Brain microvascular endothelial cell (primary cell): ENCODE results near the gene LRRC75B.

Experiments used
- DNase-seq: peaks from one replicate; pipeline ENCODE4 v3.0.0-alpha.2; 2020
- H3K27ac ChIP-seq: fragments of 250-450 bp; sonication (Bioruptor Pico); 2 replicates; pipeline ENCODE4 v1.5.1; 2020; ENCODE audit warnings: mild to moderate bottlenecking, moderate library complexity
- H3K27me3 ChIP-seq: fragments of 250-450 bp; sonication (Bioruptor Pico); replicated peaks from 2 replicates; pipeline ENCODE4 v1.5.1; 2020; ENCODE audit warnings: mild to moderate bottlenecking
- H3K36me3 ChIP-seq: fragments of 250-450 bp; sonication (Bioruptor Pico); replicated peaks from 2 replicates; pipeline ENCODE4 v1.5.1; 2020; ENCODE audit warnings: mild to moderate bottlenecking
- H3K4me3 ChIP-seq: 2 replicates; pipeline ENCODE4 v1.5.1; 2011; ENCODE audit warnings: low read depth, mild to moderate bottlenecking, control low read depth, low read length, moderate library complexity
- in situ Hi-C: cut with HindIII; loops from 2 replicates; pipeline ENCODE4 v1.10.0; 2017; ENCODE audit warnings: low sequenced_read_pairs, low pct_ligation_motif_present
- TF ChIP-seq, protein P1 (sequence below): IDR thresholded peaks from 2 replicates; pipeline ENCODE4 v1.5.1; 2011; ENCODE audit warnings: low read depth, mild to moderate bottlenecking, moderate library complexity, low read length, control low read depth, inconsistent platforms; ENCODE audit errors: missing control alignments

Gene LRRC75B

DNA sequence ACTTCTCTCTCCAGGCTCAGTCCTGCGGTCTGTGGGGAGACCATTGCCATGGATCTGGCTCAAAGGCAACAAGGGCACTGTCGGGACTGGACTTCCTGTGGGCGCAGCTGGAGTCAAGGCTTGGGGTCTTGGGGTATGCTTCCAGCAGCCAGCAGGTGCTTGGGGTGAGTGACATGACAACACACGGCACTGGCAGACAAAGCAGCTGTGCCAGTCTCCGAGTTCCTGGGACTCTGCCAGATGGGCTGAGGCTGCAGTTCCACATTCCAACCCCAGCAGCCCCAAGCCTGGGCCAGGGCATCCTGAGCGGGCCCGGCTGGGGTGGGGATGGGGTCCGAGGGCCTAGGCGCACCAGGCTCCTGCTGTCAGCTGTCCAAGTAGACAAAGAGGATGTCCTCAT, 50.2 kb downstream of the LRRC75B start:
- no peak for DNase-seq
- no peaks in the 10 kb centered on the region for H3K27me3 ChIP-seq
- peaks cover 59% of the 10 kb centered on the region for H3K36me3 ChIP-seq
- no peak overlapping the region for H3K4me3 ChIP-seq
- in situ Hi-C loops = no loop called here
- H3K27ac ChIP-seq = no peak overlapping the region
- TF ChIP-seq, protein P1, sequence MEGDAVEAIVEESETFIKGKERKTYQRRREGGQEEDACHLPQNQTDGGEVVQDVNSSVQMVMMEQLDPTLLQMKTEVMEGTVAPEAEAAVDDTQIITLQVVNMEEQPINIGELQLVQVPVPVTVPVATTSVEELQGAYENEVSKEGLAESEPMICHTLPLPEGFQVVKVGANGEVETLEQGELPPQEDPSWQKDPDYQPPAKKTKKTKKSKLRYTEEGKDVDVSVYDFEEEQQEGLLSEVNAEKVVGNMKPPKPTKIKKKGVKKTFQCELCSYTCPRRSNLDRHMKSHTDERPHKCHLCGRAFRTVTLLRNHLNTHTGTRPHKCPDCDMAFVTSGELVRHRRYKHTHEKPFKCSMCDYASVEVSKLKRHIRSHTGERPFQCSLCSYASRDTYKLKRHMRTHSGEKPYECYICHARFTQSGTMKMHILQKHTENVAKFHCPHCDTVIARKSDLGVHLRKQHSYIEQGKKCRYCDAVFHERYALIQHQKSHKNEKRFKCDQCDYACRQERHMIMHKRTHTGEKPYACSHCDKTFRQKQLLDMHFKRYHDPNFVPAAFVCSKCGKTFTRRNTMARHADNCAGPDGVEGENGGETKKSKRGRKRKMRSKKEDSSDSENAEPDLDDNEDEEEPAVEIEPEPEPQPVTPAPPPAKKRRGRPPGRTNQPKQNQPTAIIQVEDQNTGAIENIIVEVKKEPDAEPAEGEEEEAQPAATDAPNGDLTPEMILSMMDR = no peak

DNA sequence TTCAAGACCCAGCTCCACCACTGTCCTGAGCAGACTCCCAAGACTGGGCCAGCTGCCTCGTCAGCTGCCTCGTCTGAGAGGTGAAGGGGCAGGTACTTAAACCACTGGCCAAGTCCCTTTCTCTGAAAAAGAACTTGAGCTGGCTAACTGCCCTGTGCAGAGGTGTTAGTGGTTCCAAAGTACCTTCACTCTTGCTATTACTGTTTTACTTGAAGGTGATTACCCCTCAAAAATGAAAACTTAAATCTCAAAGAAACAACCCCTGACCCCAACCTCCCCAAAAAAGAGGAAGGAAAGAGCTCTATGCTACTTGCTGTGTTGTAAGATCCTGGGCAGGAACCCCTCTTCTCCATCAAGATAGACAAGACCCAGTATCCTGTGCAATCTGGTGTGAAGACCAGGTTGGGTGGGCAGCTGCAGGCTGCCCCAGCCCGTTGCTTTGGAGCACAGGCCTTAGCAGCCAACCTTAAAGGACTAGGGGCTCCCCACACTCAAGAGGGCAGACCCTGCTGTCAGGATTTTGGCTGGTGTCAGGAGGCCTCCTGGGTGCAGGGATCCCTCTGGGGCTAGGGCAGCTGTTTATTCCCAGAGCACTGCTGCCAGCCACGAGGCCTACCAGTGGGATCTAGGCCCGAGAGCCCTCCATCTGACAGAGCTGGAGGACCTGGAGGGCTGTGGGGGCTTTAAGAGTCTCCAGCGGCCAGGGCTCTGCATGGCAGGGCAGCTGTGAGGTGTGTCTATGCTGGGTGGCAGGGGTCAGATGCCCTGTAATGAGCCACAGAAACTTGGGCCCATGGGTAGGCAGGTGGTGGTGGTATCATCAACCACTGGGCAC, 51.0 kb downstream of the LRRC75B start:
- TF ChIP-seq, protein P1 = no peak
- in situ Hi-C loops = no loop called here
- Histone ChIP-seq H3K27ac (no peak overlapping the region), H3K27me3 (no peaks in the 10 kb centered on the region), H3K36me3 (peaks cover 51% of the 10 kb centered on the region), H3K4me3 (no peak overlapping the region)
- DNase-seq = no peak

DNA sequence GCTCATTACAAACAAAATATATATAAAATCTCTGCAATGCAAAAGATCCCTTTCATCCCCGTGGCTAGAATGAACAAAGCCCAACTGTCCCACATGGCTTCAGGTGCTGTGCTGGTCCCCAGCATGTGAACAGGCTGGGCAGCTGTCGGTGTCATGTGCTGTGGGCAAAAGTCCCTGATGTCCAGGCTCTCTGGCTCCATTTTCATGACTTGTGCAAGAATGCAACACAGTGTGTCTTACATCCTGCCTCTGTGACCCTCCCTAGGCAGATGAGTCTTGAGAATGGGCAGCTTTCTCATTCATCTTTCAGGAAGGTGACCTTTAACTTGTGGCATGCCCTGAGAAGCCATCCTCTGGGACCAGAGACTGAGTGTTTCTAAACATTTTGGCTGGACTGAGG, 52.4 kb downstream of the LRRC75B start:
- no peak for DNase-seq
- H3K27me3 ChIP-seq = no peaks in the 10 kb centered on the region
- TF ChIP-seq, protein P1 = no peak
- in situ Hi-C loops = no loop called here
- no peak overlapping the region for H3K27ac ChIP-seq
- no peak overlapping the region for H3K4me3 ChIP-seq
- H3K36me3 ChIP-seq = peaks cover 43% of the 10 kb centered on the region

DNA sequence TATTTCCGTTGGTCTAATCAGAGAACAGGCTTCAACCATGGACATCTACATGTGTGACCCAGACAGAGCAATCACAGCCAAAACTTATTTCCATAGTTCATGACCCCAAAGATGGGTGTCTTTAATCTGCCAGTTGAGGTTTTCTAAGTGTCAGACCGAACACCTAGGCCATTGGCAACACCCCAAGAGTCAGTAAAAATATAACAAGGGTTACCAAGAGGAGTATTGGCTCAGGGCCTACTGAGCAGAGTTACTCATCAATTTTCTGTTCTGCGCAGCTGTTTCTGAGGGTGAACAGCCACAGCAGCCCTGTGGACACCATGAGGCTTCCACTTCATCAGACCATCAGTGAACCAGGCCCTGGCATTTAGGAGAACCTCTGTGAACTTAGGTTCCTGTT, 56.8 kb downstream of the LRRC75B start:
- Histone ChIP-seq H3K27me3 (no peaks in the 10 kb centered on the region), H3K27ac (no peak overlapping the region), H3K4me3 (no peak overlapping the region), H3K36me3 (peaks cover 11% of the 10 kb centered on the region)
- no peak for DNase-seq
- TF ChIP-seq, protein P1 = no peak
- in situ Hi-C loops = no loop called here
